HAP-1 (cell line): ENCODE measurements around the gene CD19.
"Not testable (repeated sequence)": the region's sequence is repeated elsewhere in the genome, so short reads cannot be mapped to it uniquely, and the experiment has no call there.

ENCODE experiments used
- DNase-seq, 2 experiments: peaks; one replicate each; pipeline ENCODE4 v3.0.0-alpha.2; 2016 to 2020; ENCODE audit warnings: low spot score in 2 of 2
- H3K27me3 ChIP-seq: fragments of 250-450 bp; sonication (Bioruptor Pico); 2 replicates; pipeline ENCODE4 v1.5.1; 2020; ENCODE audit warnings: low read depth, mild to moderate bottlenecking, moderate library complexity
- H3K36me3 ChIP-seq: fragments of 250-450 bp; sonication (Bioruptor Pico); replicated peaks from 2 replicates; pipeline ENCODE4 v1.5.1; 2020; ENCODE audit warnings: mild to moderate bottlenecking
- H3K4me1 ChIP-seq: fragments of 250-450 bp; sonication (Bioruptor Pico); 2 replicates; pipeline ENCODE4 v1.5.1; 2020; ENCODE audit warnings: mild to moderate bottlenecking
- H3K4me3 ChIP-seq: fragments of 250-450 bp; sonication (Bioruptor Pico); 2 replicates; pipeline ENCODE4 v1.5.1; 2020; ENCODE audit warnings: mild to moderate bottlenecking, moderate library complexity
- H3K9me3 ChIP-seq: fragments of 250-450 bp; sonication (Bioruptor Pico); 2 replicates; pipeline ENCODE4 v1.5.1; 2020; ENCODE audit warnings: mild to moderate bottlenecking, moderate library complexity
- in situ Hi-C: fragments of 300-500 bp; cut with MboI; formaldehyde crosslinking; loops from 3 replicates; pipeline ENCODE4 v1.14.3; 2020; ENCODE audit warnings: low sequenced_read_pairs, inconsistent platforms, mixed read lengths

CD19 gene

GRCh38 chr16:28935924-28936783 is 4.4 kb downstream of the CD19 start:
- in situ Hi-C loops = no loop called here
- H3K27me3 ChIP-seq = no peaks in the 10 kb centered on the region
- DNase-seq = peak; percentile 63 to 90
- H3K9me3 ChIP-seq = no peaks in the 10 kb centered on the region
- peaks cover 2% of the 10 kb centered on the region; the same call in 1 of the 2 replicates for H3K4me1 ChIP-seq
- peak overlapping the region; percentile 21 for H3K4me3 ChIP-seq
- H3K36me3 ChIP-seq = no peaks in the 10 kb centered on the region

GRCh38 chr16:28936784-28937155 is 5.0 kb downstream of the CD19 start:
- Histone ChIP-seq H3K4me3 (no peak overlapping the region), H3K9me3 (no peaks in the 10 kb centered on the region), H3K36me3 (no peaks in the 10 kb centered on the region), H3K27me3 (no peaks in the 10 kb centered on the region), H3K4me1 (peaks cover 2% of the 10 kb centered on the region; the same call in 1 of the 2 replicates)
- in situ Hi-C loops = no loop called here
- no peak for DNase-seq

GRCh38 chr16:28937222-28937876 is 5.6 kb downstream of the CD19 start:
- Histone ChIP-seq H3K9me3 (no peaks in the 10 kb centered on the region), H3K27me3 (no peaks in the 10 kb centered on the region), H3K4me1 (peaks cover 2% of the 10 kb centered on the region; the same call in 1 of the 2 replicates), H3K36me3 (no peaks in the 10 kb centered on the region), H3K4me3 (no peak overlapping the region)
- in situ Hi-C loops = no loop called here
- DNase-seq = no peak

GRCh38 chr16:28938721-28939120 is 7.0 kb downstream of the CD19 start:
- Histone ChIP-seq H3K4me3 (no peak overlapping the region), H3K9me3 (no peaks in the 10 kb centered on the region), H3K27me3 (no peaks in the 10 kb centered on the region), H3K4me1 (peaks cover 2% of the 10 kb centered on the region; the same call in 1 of the 2 replicates), H3K36me3 (no peaks in the 10 kb centered on the region)
- in situ Hi-C loops = no loop called here
- no peak for DNase-seq

- H3K9me3 ChIP-seq, H3K27me3 ChIP-seq, H3K4me3 ChIP-seq, H3K36me3 ChIP-seq, in situ Hi-C loops, H3K4me1 ChIP-seq, DNase-seq: not testable (repeated sequence)
These were observed 8.1 kb downstream of the CD19 start for GRCh38 chr16:28939825-28940224.

- no peaks in the 10 kb centered on the region for H3K36me3 ChIP-seq
- no peaks in the 10 kb centered on the region for H3K9me3 ChIP-seq
- in situ Hi-C loops = no loop called here
- no peak for DNase-seq
- H3K4me3 ChIP-seq = no peak overlapping the region
- H3K27me3 ChIP-seq = no peaks in the 10 kb centered on the region
- peaks cover 4% of the 10 kb centered on the region; the same call in 1 of the 2 replicates for H3K4me1 ChIP-seq
These were observed 11.5 kb downstream of the CD19 start for GRCh38 chr16:28943281-28943680.

GRCh38 chr16:28946681-28947080 is 14.9 kb downstream of the CD19 start:
- in situ Hi-C loops = loop anchor here (5.0 kb wide), 1 partner anchor 99 kb away; the partner anchor contains the start of gene TUFM
- Histone ChIP-seq H3K36me3 (peaks cover 5% of the 10 kb centered on the region; the same call in 1 of the 2 replicates), H3K27me3 (no peaks in the 10 kb centered on the region), H3K4me3 (no peak overlapping the region), H3K9me3 (no peaks in the 10 kb centered on the region), H3K4me1 (peaks cover 7% of the 10 kb centered on the region)
- no peak for DNase-seq

- DNase-seq = peak; percentile 99
- Histone ChIP-seq H3K4me3 (peak within 1 kb of the TSS; percentile 85), H3K9me3 (no peaks in the 10 kb centered on the region), H3K36me3 (peaks cover 43% of the 10 kb centered on the region), H3K4me1 (peaks cover 10% of the 10 kb centered on the region), H3K27me3 (no peaks in the 10 kb centered on the region)
- in situ Hi-C loops = no loop called here
These were observed 19.1 kb downstream of the CD19 start, which contains the start of gene NFATC2IP for GRCh38 chr16:28950648-28951409. Gene NFATC2IP (plus strand): TSS chr16:28950937. CDS start chr16:28951012, 75 bp downstream.

GRCh38 chr16:28951410-28951943 is 19.7 kb downstream of the CD19 start:
- Histone ChIP-seq H3K27me3 (no peaks in the 10 kb centered on the region), H3K36me3 (peaks cover 49% of the 10 kb centered on the region), H3K4me1 (peaks cover 10% of the 10 kb centered on the region), H3K4me3 (peak overlapping the region; percentile 85), H3K9me3 (no peaks in the 10 kb centered on the region)
- peak in 1 of 2 experiments; percentile 46 for DNase-seq
- in situ Hi-C loops = no loop called here

GRCh38 chr16:28958216-28958615 is 26.4 kb downstream of the CD19 start:
- Histone ChIP-seq H3K4me3 (no peak overlapping the region), H3K36me3 (peaks cover 77% of the 10 kb centered on the region), H3K27me3 (no peaks in the 10 kb centered on the region), H3K4me1 (no peaks in the 10 kb centered on the region), H3K9me3 (no peaks in the 10 kb centered on the region)
- no peak for DNase-seq
- in situ Hi-C loops = no loop called here

GRCh38 chr16:28958836-28959235 is 27.1 kb downstream of the CD19 start:
- Histone ChIP-seq H3K4me3 (no peak overlapping the region), H3K4me1 (no peaks in the 10 kb centered on the region), H3K27me3 (no peaks in the 10 kb centered on the region), H3K9me3 (no peaks in the 10 kb centered on the region), H3K36me3 (peaks cover 77% of the 10 kb centered on the region)
- in situ Hi-C loops = no loop called here
- DNase-seq = no peak

GRCh38 chr16:28964072-28964471 is 32.3 kb downstream of the CD19 start:
- Histone ChIP-seq H3K4me1 (no peaks in the 10 kb centered on the region), H3K9me3 (no peaks in the 10 kb centered on the region), H3K27me3 (no peaks in the 10 kb centered on the region), H3K4me3 (no peak overlapping the region), H3K36me3 (peaks cover 53% of the 10 kb centered on the region)
- DNase-seq = no peak
- in situ Hi-C loops = no loop called here

GRCh38 chr16:28964496-28964895 is 32.7 kb downstream of the CD19 start:
- peaks cover 51% of the 10 kb centered on the region for H3K36me3 ChIP-seq

More at GRCh38 chr16:28964496-28964895, 32.7 kb downstream of the CD19 start:
- no peaks in the 10 kb centered on the region for H3K27me3 ChIP-seq
- no peak for DNase-seq
- H3K4me1 ChIP-seq = no peaks in the 10 kb centered on the region
- H3K9me3 ChIP-seq = no peaks in the 10 kb centered on the region
- in situ Hi-C loops = no loop called here
- H3K4me3 ChIP-seq = no peak overlapping the region
